Epithelial cell of esophagus (primary cell): ENCODE data around the gene MRPS34.

ENCODE experiments used
- DNase-seq: peaks from one replicate; pipeline ENCODE4 v3.0.0; 2010; ENCODE audit warnings: low read depth
- H3K4me3 ChIP-seq: 2 replicates; pipeline ENCODE4 v1.5.1; 2011; ENCODE audit warnings: mild to moderate bottlenecking, low read length, control low read depth
- TF ChIP-seq, protein P1 (sequence below): IDR thresholded peaks from 2 replicates; pipeline ENCODE4 v1.5.1; 2011; ENCODE audit warnings: low read depth, mild to moderate bottlenecking, low read length, control low read depth, inconsistent platforms; ENCODE audit not compliant: insufficient read depth; ENCODE audit errors: missing control alignments

Gene MRPS34

DNA sequence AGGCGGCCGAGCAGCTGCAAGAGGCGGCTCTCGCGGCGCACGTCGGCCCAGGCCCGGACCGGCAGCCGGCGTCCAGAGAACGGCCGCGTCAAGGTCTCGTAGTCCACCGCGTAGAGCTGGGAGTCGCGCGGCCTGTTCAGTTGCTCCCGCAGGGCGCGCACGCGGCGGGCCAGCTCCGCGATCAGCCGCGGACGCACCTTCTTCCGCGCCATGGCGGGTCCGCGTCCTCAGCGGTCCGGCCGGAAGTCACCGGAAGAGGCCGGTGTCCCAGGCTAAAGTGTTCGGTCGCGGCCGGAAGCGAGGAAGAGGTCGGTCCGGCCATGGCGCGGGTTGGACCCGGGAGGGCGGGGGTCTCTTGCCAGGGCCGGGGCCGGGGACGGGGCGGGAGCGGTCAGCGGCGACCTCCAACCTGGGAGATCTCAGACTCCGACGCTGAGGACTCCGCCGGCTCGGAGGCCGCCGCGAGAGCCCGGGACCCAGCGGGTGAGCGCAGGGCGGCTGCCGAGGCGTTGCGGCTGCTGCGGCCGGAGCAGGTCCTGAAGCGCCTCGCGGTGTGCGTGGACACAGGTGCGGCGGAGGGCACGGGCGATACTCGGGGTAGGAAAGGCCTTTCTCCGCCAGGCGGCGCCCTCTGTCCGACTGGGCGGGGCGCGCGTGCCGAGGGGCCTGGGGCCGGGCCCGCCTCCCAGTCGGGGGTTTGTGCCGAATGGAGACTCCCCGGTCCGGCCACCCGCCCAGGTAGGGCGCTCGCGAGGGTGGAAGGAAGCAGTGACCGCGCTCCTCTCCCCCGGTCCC is at the start of gene MRPS34:
Gene MRPS34 (minus strand): TSS at position 227 of the 795 bp plus-strand sequence. CDS start 15 bp downstream, at position 212.
- peak within 1 kb of the TSS; percentile 71 for H3K4me3 ChIP-seq
- peak; percentile 89 for DNase-seq
- TF ChIP-seq, protein P1, sequence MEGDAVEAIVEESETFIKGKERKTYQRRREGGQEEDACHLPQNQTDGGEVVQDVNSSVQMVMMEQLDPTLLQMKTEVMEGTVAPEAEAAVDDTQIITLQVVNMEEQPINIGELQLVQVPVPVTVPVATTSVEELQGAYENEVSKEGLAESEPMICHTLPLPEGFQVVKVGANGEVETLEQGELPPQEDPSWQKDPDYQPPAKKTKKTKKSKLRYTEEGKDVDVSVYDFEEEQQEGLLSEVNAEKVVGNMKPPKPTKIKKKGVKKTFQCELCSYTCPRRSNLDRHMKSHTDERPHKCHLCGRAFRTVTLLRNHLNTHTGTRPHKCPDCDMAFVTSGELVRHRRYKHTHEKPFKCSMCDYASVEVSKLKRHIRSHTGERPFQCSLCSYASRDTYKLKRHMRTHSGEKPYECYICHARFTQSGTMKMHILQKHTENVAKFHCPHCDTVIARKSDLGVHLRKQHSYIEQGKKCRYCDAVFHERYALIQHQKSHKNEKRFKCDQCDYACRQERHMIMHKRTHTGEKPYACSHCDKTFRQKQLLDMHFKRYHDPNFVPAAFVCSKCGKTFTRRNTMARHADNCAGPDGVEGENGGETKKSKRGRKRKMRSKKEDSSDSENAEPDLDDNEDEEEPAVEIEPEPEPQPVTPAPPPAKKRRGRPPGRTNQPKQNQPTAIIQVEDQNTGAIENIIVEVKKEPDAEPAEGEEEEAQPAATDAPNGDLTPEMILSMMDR, result peak; percentile 49

DNA sequence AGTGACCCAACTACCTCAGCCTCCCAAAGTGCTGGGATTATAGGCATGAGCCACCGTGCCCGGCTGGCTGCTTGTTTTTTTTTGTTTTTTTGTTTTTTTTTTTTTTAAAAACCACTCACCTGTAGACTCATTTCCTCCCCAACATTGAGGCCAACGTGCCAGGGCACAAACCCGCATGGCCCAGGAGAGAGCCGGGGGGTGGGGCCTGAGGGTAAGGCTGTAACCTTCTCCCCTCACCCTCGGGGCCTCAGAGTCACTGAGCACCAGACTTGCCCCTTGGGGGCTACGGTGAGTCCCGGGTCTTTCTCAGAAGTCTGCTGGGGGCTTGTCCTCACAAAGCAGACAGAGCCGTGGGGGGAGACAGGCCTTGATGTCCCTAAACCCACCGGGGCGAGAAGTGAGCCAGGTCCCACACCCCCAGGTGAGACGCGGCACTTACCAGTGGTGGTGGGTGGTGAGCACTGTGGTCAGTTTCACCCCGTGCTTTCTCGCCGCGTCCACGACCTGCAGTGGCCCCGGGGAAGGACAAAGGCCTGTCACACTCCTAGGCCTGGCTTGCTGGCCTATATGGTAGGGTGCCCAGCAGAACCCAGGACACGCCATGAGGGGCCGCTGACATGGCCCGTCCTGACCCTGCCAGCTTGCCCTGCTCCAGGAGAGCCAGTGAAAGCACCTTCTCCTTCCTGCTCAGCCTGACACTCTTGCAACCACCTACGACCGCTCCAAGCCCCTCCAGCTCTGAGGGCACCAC is 49.1 kb upstream of the MRPS34 start:
- DNase-seq, result peak; percentile 73
- no peak overlapping the region for H3K4me3 ChIP-seq
- TF ChIP-seq, protein P1, result no peak

DNA sequence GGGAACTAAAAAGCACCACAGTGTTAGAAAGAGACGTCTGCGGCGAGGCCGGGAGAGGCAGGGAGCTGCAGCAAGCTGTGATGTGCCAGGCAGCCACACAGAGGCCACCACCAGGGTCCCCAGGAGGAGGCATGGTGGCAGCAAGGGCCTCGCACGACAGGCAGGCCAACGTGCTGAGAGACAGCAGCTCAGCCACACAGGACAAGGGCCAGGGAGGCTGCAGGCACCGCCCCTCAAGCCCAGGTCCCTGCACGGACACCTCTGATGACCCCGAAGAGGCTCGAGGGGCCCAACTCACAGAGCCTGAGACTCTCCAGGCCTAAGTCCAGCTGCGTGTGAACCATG is 48.0 kb upstream of the MRPS34 start:
- no peak for DNase-seq
- TF ChIP-seq, protein P1, result no peak

DNA sequence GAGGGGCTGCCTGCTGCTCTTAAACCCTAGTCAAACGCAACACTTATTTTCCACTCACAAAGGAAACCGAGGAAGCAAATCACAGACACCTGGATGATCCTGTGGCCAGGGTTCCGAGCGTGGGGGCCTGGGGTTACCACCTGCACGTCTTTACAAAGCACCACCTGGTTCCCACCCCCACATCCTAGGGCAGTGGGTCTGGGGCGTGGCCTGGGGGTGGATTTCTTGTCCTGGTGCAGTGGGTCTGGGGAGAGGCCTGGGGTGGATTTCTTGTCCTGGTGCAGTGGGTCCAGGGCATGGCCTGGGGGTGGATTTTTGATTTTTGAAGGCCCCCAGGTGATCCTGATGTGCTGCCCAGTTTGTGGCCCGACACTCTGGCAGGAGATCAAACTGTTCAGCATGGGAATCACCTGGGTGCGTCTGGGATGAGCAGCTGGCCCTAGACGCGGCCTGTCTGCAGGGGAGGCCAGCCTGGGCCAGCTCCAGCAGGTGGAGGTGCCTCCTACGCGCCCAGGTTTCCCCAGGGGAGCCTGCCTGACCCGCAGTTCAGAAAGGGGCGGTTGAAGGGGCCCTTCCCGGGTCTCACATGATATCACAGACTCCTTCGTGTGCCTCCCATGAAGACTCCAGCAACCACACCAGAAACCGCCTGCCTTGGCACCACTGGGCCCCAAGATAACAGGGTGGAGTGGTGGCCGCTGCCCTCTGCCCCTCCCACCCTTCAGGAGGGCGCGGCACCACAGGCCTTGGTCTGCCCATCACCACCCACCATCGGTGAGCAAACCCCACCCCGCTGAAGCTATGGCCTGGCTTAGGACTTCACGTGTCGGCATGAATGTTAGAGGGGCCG is 47.4 kb upstream of the MRPS34 start:
- DNase-seq, result no peak
- TF ChIP-seq, protein P1, result no peak
- no peak overlapping the region for H3K4me3 ChIP-seq

More for the DNA sequence above, 48.0 kb upstream of the MRPS34 start:
- no peak overlapping the region for H3K4me3 ChIP-seq

DNA sequence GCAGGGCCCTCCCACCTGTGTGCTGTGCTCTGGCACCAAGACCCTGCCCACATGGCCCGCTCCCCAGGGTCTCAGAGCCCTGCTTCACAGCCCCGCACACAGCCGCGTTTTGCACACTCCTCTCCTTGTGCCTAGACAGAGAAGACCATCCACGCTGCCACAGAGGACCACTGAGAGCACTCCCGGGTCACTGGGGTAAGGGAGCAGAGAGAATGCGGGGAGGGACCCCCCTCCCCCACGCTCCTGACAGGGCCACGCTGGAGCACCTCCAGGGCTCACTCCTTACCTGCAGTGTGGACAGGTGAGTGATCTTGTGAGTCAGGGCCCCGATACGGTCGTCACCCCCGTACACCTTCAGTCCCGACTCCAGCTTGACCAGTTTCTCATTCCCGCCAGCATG is 46.7 kb upstream of the MRPS34 start:
- TF ChIP-seq, protein P1, result no peak
- H3K4me3 ChIP-seq, result no peak overlapping the region
- no peak for DNase-seq

DNA sequence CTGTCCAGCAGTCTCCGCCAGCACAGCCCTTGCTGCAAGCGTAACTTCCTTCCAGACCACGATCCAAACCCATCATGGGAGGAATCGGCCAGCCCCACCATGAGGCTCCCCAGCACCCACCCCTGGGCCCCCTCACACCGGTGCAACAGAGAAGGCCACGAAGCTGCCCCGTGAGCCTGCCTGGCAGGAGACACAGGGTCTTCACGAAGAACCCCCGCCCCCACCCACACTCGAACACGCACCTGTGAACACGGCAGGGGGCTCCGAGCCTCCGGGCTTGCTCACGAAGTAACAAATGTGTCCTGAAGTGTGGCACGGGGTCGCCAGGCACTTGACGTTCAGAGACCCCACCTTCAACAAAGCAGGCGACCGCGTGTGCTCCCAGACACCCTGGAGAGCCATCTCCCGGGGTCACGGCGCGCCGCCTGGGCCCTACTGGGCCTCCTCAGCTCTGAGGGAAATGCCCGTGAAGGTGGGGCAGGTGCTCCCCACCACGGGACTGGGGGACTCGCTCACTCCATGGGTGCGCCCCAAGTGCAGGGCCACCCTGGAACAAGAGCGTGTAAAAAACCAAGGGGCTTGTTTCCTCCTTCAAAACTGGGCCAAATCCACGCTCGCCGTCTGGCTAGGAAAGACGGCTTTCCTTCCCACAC is 46.1 kb upstream of the MRPS34 start:
- no peak overlapping the region for H3K4me3 ChIP-seq
- TF ChIP-seq, protein P1, result no peak
- no peak for DNase-seq
